Activated T-cell treated with anti-CD3 and anti-CD28 coated beads, Interleukin-2, amount 50 U/mL, for 48 hours (primary cell): Measurements from ENCODE around the gene UROS.
A peak's percentile ranks its signal among the peaks of the same experiment; 100 is the strongest.

ENCODE experiments used
- DNase-seq, 2 experiments: peaks; one replicate each; pipeline ENCODE4 v3.0.0-alpha.2; 2020

The UROS gene

GRCh38 chr10:125822878-125823662, at the start of gene UROS, which contains the start of gene BCCIP:
Gene UROS, minus strand, starts transcription at chr10:125823258. Its CDS starts 6,759 bp downstream, at chr10:125816499.
Gene BCCIP, plus strand, starts transcription at chr10:125823546. Its CDS starts 12 bp downstream, at chr10:125823558.
- DNase-seq: peak; percentile 90 to 92

GRCh38 chr10:125871338-125871737, 48.3 kb upstream of the UROS start:
- no peak for DNase-seq

- no peak for DNase-seq
These were observed 45.4 kb upstream of the UROS start for GRCh38 chr10:125868372-125868975.

GRCh38 chr10:125866421-125867029, 43.5 kb upstream of the UROS start:
- no peak for DNase-seq

- no peak for DNase-seq
These were observed 42.1 kb upstream of the UROS start for GRCh38 chr10:125865120-125865519.

- no peak for DNase-seq
These were observed 36.2 kb upstream of the UROS start for GRCh38 chr10:125859128-125859817.

GRCh38 chr10:125857185-125857760, 34.2 kb upstream of the UROS start:
- no peak for DNase-seq

- DNase-seq: no peak
These were observed 29.4 kb upstream of the UROS start for GRCh38 chr10:125852487-125852886.

GRCh38 chr10:125850766-125851731, 28.0 kb upstream of the UROS start:
- no peak for DNase-seq

GRCh38 chr10:125849448-125849847, 26.4 kb upstream of the UROS start:
- DNase-seq: no peak

GRCh38 chr10:125848857-125849256, 25.8 kb upstream of the UROS start:
- no peak for DNase-seq

GRCh38 chr10:125848371-125848770, 25.3 kb upstream of the UROS start:
- no peak for DNase-seq

GRCh38 chr10:125846894-125847293, 23.8 kb upstream of the UROS start:
- no peak for DNase-seq

- no peak for DNase-seq
These were observed 22.6 kb upstream of the UROS start for GRCh38 chr10:125845617-125846016.

- DNase-seq: no peak
These were observed 21.7 kb upstream of the UROS start for GRCh38 chr10:125844751-125845221.

GRCh38 chr10:125843603-125844329, 20.7 kb upstream of the UROS start:
- no peak for DNase-seq

GRCh38 chr10:125840955-125841354, 17.9 kb upstream of the UROS start:
- DNase-seq: no peak

GRCh38 chr10:125840406-125840805, 17.3 kb upstream of the UROS start:
- DNase-seq: no peak

- DNase-seq: no peak
These were observed 15.9 kb upstream of the UROS start for GRCh38 chr10:125838802-125839575.

GRCh38 chr10:125836746-125837145, 13.7 kb upstream of the UROS start:
- no peak for DNase-seq
